A549 (cell line): ENCODE data around the gene DAB1. TPM values are rescaled to one million over a fixed set of nuclear protein-coding genes. Genes with fewer than 3 reads are reported as not detected.

Experiments
- ATAC-seq, 2 experiments: fragments of 200-7000 bp in 1 of 2; fragments of >200 bp in 1 of 2; cut with Nextera tagmentation in 1 of 2; cut with Tn5 transposase in 1 of 2; 3 replicates each; pipeline versions ENCODE4 v1.8.0 to v1.9.1; 2018 to 2020; ENCODE audit warnings: mild to moderate bottlenecking in 1 of 2, moderate library complexity in 1 of 2
- CTCF ChIA-PET: fragments of 300-600 bp; sonication (Branson Sonifier 250); formaldehyde crosslinking; extraction: SDS; loops from one replicate; lab custom pipeline; 2021; ENCODE audit warnings: antibody characterized with exemption, inconsistent platforms; lab: Yijun Ruan, JAX
- POLR2A ChIA-PET: fragments of 350-600 bp; formaldehyde crosslinking; extraction: SDS; loops from one replicate; lab custom pipeline; 2021; ENCODE audit warnings: antibody characterized with exemption, inconsistent platforms; lab: Yijun Ruan, JAX
- DNase-seq, 2 experiments: peaks; one replicate each; pipeline versions ENCODE4 v3.0.0 to v3.0.0-alpha.2; 2011 to 2016; ENCODE audit warnings: low read depth in 1 of 2, low spot score in 1 of 2
- FAIRE-seq: peaks from 2 replicates; lab custom pipeline; 2011; peaks lifted over from hg19 to GRCh38; lab: Jason Lieb, UNC
- H3K27ac ChIP-seq, 2 experiments: fragments of >200 bp; sonication (Bioruptor Twin); formaldehyde crosslinking; 3 replicates each; pipeline ENCODE4 v1.5.1; 2016 to 2017
- H3K4me1 ChIP-seq: fragments of >200 bp; sonication (Bioruptor Twin); formaldehyde crosslinking; 3 replicates; pipeline ENCODE4 v1.6.1; 2016
- H3K4me2 ChIP-seq: fragments of >200 bp; sonication (Bioruptor Twin); formaldehyde crosslinking; 3 replicates; pipeline ENCODE4 v1.6.1; 2016
- H3K4me3 ChIP-seq: fragments of >200 bp; sonication (Bioruptor Twin); formaldehyde crosslinking; 3 replicates; pipeline ENCODE4 v1.5.1; 2016
- H3K9me3 ChIP-seq: fragments of >200 bp; sonication (Bioruptor Twin); formaldehyde crosslinking; 3 replicates; pipeline ENCODE4 v1.6.1; 2016
- BCL3 ChIP-seq: fragments of >200 bp; sonication (Bioruptor Twin); formaldehyde crosslinking; IDR thresholded peaks from 3 replicates; pipeline ENCODE4 v1.6.1; 2016
- CEBPB ChIP-seq, 2 experiments: fragments of >200 bp in 1 of 2; sonication (Bioruptor Twin) in 1 of 2; formaldehyde crosslinking in 1 of 2; IDR thresholded peaks; 2 replicates each; pipeline ENCODE4 v1.6.1; 2012 to 2016
- CHD2 ChIP-seq: fragments of 150-350 bp; IDR thresholded peaks from 2 replicates; pipeline ENCODE4 v1.6.1; 2014; ENCODE audit warnings: low read length; ENCODE audit not compliant: partially characterized antibody
- E2F6 ChIP-seq: IDR thresholded peaks from 2 replicates; pipeline ENCODE4 v1.6.1; 2012; ENCODE audit warnings: low read depth, borderline replicate concordance
- EHF ChIP-seq: fragments of 250-450 bp; sonication (Bioruptor Pico); IDR thresholded peaks from 2 replicates; pipeline ENCODE4 v1.5.0; 2020; ENCODE audit warnings: mild to moderate bottlenecking
- FOSL2 ChIP-seq, 2 experiments: fragments of 450-650 bp in 1 of 2; fragments of >200 bp in 1 of 2; sonication (Bioruptor Twin) in 1 of 2; formaldehyde crosslinking; IDR thresholded peaks; 2 replicates each; pipeline versions ENCODE4 v1.5.0 to v1.6.1; 2016 to 2020; ENCODE audit warnings: mild to moderate bottlenecking in 1 of 2, moderate library complexity in 1 of 2
- HES2 ChIP-seq: fragments of >200 bp; sonication (Bioruptor Twin); formaldehyde crosslinking; IDR thresholded peaks from 2 replicates; pipeline ENCODE4 v1.6.1; 2016
- HMGXB4 ChIP-seq: fragments of 250-450 bp; sonication (Bioruptor Pico); IDR thresholded peaks from 2 replicates; pipeline ENCODE4 v1.5.0; 2021; ENCODE audit warnings: mild to moderate bottlenecking, moderate library complexity, borderline replicate concordance
- HOXB5 ChIP-seq: fragments of 250-450 bp; sonication (Bioruptor Pico); IDR thresholded peaks from 2 replicates; pipeline ENCODE4 v1.5.0; 2020; ENCODE audit warnings: mild to moderate bottlenecking, moderate library complexity
- JUNB ChIP-seq: fragments of >200 bp; sonication (Bioruptor Twin); formaldehyde crosslinking; IDR thresholded peaks from 2 replicates; pipeline ENCODE4 v1.6.1; 2016
- KDM5A ChIP-seq: fragments of 200-600 bp; sonication (generic); IDR thresholded peaks from 2 replicates; pipeline ENCODE4 v1.6.1; 2016; ENCODE audit warnings: antibody characterized with exemption, mild to moderate bottlenecking
- MAX ChIP-seq: IDR thresholded peaks from 2 replicates; pipeline ENCODE4 v1.6.1; 2012
- NR3C1 ChIP-seq: fragments of >200 bp; sonication (Bioruptor Twin); formaldehyde crosslinking; IDR thresholded peaks from 3 replicates; pipeline ENCODE4 v1.6.1; 2017
- POLR2A ChIP-seq: IDR thresholded peaks from 2 replicates; pipeline ENCODE4 v1.6.1; 2012; ENCODE audit warnings: mild to moderate bottlenecking, low read length
- RARB ChIP-seq: fragments of 250-450 bp; sonication (Bioruptor Pico); IDR thresholded peaks from 2 replicates; pipeline ENCODE4 v1.8.0; 2021; ENCODE audit warnings: mild to moderate bottlenecking, moderate library complexity
- REST ChIP-seq: fragments of 200-600 bp; sonication (generic); IDR thresholded peaks from 2 replicates; pipeline ENCODE4 v1.6.1; 2016; ENCODE audit warnings: antibody characterized with exemption, mild to moderate bottlenecking, moderate library complexity
- SMC3 ChIP-seq: fragments of >200 bp; sonication (Bioruptor Twin); formaldehyde crosslinking; IDR thresholded peaks from 3 replicates; pipeline ENCODE4 v1.6.1; 2018; ENCODE audit warnings: inconsistent platforms
- TFCP2L1 ChIP-seq: fragments of 250-450 bp; sonication (Bioruptor Pico); IDR thresholded peaks from 2 replicates; pipeline ENCODE4 v1.5.0; 2021; ENCODE audit warnings: mild to moderate bottlenecking
- ZNF302 ChIP-seq: fragments of 250-450 bp; sonication (Bioruptor Pico); IDR thresholded peaks from 2 replicates; pipeline ENCODE4 v1.9.0; 2021; ENCODE audit warnings: inconsistent platforms, mild to moderate bottlenecking, moderate library complexity
- WGBS: methylation state at CpG from one replicate; pipeline ENCODE4 v1.1.6; 2017; ENCODE audit errors: missing lambda C conversion rate; 5-methylcytosine and 5-hydroxymethylcytosine counted together
- polyA plus RNA-seq, 4 experiments: library from polyadenylated mRNA; depleted of rRNA in 3 of 4; stranded (reverse); fragments of >200 nt; fragmentation: RNase III in 1 of 4; extraction: RNeasy Plus Mini Kit Qiagen cat#74134 plus additional on column Dnase treatment in 1 of 4; gene quantifications; 2 replicates in 3 of 4; 3 replicates in 1 of 4; pipeline ENCODE4 v1.2.3, GENCODE V29; 2011 to 2017

Gene DAB1
- polyA plus RNA-seq, 2 of the 4 experiments (the other 2 are of a cell fraction), result not detected

- Histone ChIP-seq H3K4me3 (no peak overlapping the region), H3K4me1 (no peaks in the 10 kb centered on the region), H3K27ac (no peak overlapping the region), H3K9me3 (no peaks in the 10 kb centered on the region), H3K4me2 (no peak overlapping the region)
- DNase-seq, result no peak
- FAIRE-seq, result no peak
- 9% methylated on average over 3 of the region's 3 CpGs for WGBS
- no peak for ATAC-seq
- POLR2A ChIA-PET, result no interaction called here
- no peak for TF ChIP-seq BCL3
- TF ChIP-seq SMC3, result no peak
- TF ChIP-seq EHF (CRISPR knock-in tag), result no peak
- TF ChIP-seq FOSL2 (IDR thresholded peaks at IDR 0.05), result no peak
- no peak for TF ChIP-seq FOSL2 (CRISPR knock-in tag; IDR thresholded peaks at IDR 0.05)
- TF ChIP-seq NR3C1, result no peak
- TF ChIP-seq E2F6, result no peak
- CTCF ChIA-PET, result no interaction called here
Measured at GRCh38 chr1:57238233-57238781, 185.6 kb downstream of the DAB1 start.

- H3K4me1 ChIP-seq, result no peaks in the 10 kb centered on the region
- 46% methylated on average over 10 of the region's 10 CpGs for WGBS
- TF ChIP-seq REST, result no peak
- no peak for TF ChIP-seq POLR2A
- TF ChIP-seq RARB (CRISPR knock-in tag), result no peak
- TF ChIP-seq FOSL2 (IDR thresholded peaks at IDR 0.05), result no peak
- TF ChIP-seq FOSL2 (CRISPR knock-in tag; IDR thresholded peaks at IDR 0.05), result no peak
- no peak for TF ChIP-seq ZNF302
- no peak for TF ChIP-seq KDM5A
- no peak for TF ChIP-seq JUNB
- TF ChIP-seq NR3C1, result no peak
- TF ChIP-seq TFCP2L1 (CRISPR knock-in tag), result no peak
- no peak for TF ChIP-seq HOXB5 (CRISPR knock-in tag)
- TF ChIP-seq CEBPB (IDR thresholded peaks at IDR 0.05), result no peak
- no peak for TF ChIP-seq HES2
- no peak for TF ChIP-seq HMGXB4 (CRISPR knock-in tag)
- no peak for TF ChIP-seq MAX
- no peak for TF ChIP-seq CHD2
- TF ChIP-seq, all 56 proteins: peak for 0
- no peak overlapping the region for H3K4me2 ChIP-seq
- ChIA-PET CTCF (interaction anchor here (0.8 kb wide), 1 partner anchor 36 kb away, joined by 3 read pairs; no protein-coding TSS in a partner anchor), POLR2A (no interaction called here)
- no peak overlapping the region for H3K4me3 ChIP-seq
- no peak for FAIRE-seq
- H3K27ac ChIP-seq, result no peak overlapping the region
- H3K9me3 ChIP-seq, result no peaks in the 10 kb centered on the region
- DNase-seq, result no peak
- no peak for ATAC-seq
Measured at GRCh38 chr1:57235730-57236510, 187.9 kb downstream of the DAB1 start.
